GM12874 (cell line): Measurements from ENCODE around the gene YWHAQ.

ENCODE experiments used
- TF ChIP-seq, protein P1 (sequence below): IDR thresholded peaks from 2 replicates; pipeline ENCODE4 v1.5.1; 2011; ENCODE audit warnings: low read depth, mild to moderate bottlenecking, control low read depth, low read length, moderate library complexity; ENCODE audit not compliant: insufficient read depth

YWHAQ gene

DNA sequence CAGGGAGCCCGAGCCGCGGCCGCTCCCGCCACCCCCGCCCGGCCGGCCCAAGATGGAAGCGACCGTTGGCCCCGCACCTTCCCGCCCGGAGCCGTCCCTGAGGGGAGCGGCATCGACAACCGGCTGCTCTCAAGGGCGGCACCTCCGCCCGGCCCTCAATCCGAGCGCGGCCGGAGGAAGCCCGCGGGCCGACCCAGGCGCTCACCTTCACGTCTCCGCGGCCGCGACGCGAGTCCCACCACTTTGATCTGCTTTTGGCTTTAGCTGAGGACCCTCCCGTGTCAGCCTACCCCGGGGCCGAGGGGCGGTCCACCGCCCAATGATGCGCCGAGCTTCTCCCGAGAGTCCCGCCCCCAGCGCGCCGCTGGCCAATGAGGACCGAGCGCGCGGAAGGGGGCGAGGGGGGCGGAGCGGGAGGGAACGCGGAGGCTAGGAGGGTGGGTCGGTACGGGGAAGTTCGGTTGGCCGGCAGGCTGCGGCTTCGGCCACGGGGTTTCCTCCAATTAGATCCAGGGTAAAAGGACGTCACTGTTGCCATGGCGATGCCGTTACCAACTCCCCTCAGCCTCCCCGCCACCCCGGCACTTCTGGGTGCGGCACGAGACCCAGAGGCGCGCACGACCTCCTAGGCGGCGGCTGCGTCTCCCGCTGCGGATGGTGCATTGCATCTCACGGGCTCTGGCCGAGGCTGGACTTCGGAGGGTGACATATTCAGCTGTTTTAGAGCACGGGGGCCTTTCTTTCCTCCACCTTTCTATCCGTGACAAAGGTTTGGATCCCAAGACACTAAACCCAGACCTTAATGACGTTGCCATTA lies at the start of gene YWHAQ:
YWHAQ (minus strand) TSS at position 262 of the 817 bp plus-strand sequence. CDS start 545 bp downstream, outside the sequence.
- TF ChIP-seq, protein P1, sequence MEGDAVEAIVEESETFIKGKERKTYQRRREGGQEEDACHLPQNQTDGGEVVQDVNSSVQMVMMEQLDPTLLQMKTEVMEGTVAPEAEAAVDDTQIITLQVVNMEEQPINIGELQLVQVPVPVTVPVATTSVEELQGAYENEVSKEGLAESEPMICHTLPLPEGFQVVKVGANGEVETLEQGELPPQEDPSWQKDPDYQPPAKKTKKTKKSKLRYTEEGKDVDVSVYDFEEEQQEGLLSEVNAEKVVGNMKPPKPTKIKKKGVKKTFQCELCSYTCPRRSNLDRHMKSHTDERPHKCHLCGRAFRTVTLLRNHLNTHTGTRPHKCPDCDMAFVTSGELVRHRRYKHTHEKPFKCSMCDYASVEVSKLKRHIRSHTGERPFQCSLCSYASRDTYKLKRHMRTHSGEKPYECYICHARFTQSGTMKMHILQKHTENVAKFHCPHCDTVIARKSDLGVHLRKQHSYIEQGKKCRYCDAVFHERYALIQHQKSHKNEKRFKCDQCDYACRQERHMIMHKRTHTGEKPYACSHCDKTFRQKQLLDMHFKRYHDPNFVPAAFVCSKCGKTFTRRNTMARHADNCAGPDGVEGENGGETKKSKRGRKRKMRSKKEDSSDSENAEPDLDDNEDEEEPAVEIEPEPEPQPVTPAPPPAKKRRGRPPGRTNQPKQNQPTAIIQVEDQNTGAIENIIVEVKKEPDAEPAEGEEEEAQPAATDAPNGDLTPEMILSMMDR = no peak

DNA sequence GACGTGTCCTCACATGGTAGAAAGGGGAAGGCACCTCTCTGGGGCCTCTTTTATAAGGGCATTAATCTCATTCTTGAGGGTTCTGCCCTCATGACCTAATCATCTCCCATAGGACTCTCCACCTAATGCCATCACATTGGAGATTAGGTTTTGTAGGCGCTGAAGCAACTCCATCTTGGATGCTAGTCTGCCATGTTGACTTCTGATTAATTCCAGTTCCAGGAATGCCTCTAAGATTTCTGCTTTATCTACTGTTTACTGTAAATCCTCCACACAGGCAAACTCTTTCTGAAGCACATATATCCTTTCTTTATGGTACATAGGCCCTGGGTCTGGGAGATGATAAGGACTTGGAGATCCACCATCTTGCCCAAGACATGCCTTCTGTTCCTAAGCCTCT lies 49.3 kb upstream of the YWHAQ start:
- TF ChIP-seq, protein P1 = no peak

- TF ChIP-seq, protein P1 = no peak
Measured at GRCh38 chr2:9679218-9679617, 48.4 kb upstream of the YWHAQ start.

DNA sequence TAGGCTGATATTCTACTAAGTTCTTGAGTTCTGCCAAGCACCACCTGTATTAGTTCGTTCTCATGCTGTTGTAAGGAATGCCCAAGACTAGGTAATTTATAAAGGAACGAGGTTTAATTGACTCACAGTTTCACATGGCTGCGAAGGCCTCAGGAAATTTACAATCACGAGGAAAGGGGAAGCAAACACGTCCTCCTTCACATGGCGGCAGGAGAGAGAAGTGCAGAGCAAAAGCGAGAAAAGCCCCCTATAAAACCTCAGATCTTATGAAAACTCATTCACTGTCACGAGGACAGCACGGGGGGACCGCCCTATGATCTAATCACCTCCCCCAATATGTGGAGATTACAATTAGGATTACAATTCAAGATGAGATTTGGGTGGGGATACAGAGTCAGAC lies 47.7 kb upstream of the YWHAQ start:
- TF ChIP-seq, protein P1 = no peak

- TF ChIP-seq, protein P1 = no peak
Measured at GRCh38 chr2:9675415-9676351, 44.9 kb upstream of the YWHAQ start.

DNA sequence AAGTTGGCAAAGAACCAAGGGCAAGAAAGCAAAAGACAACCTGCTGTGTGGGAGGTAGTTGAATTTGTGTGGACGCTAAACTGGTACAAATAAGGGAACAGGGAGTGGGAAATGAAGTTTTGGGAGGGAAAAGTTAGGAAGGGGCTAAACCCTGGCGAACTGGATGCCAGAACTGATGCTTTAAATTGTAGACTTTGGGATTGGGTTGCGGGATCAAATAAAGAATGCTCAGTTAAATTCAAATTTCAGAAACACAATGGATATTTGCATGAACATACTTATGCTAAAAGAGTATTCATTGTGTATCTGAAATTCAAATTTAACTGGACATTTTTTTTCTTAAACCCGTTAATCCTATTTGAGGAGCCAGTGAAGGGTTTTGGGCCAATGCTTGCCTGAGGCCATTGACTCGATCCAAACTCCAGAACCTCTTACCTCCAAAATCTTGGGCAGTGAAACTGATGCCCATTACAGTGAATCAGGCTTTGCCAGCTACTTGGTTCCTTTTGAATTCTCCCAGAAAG lies 44.2 kb upstream of the YWHAQ start:
- TF ChIP-seq, protein P1 = no peak

DNA sequence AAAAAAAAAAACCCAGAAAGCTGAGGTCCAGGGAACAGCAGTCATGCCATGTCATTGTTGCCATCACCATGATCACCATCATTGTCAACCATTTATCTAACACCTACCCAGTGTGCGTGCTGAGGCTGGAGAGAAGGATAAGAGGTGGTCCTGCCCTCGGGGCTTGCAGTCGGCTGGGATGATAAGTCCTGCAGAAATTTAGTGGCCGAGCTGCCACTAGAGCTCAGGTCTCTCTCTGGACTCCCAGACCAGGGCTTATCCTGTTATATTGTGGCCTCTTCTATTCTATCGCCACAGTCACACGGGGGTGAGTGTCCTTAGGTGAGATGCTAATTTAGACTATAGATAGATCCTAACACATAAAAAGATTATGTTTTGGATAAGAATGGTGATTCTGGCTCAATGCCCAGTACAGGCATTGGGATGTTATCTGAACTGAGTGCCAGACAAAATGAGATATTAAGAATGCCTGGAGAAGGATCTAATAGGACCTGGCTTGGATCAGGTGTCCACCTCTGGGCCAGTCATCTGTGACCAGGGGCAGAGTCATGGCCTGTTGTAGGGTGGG lies 43.2 kb upstream of the YWHAQ start:
- TF ChIP-seq, protein P1 = no peak
